ENCODE measurements around the gene SOX18.

- TF ChIP-seq POLR2A (IDR thresholded peaks at IDR 0.05) (no peak), CTCF (IDR thresholded peaks at IDR 0.05 in 4 of 5, conservative IDR thresholded peaks at IDR 0.05 in 1 of 5) (no peak)
Measured at GRCh38 chr20:64011366-64011779, 38.1 kb downstream of the SOX18 start.

Data from gastrocnemius medialis (tissue), 4 donors.